ENCODE results near the gene APOE.
"Not testable (repeated sequence)": the region's sequence is repeated elsewhere in the genome, so short reads cannot be mapped to it uniquely, and the experiment has no call there.

The APOE gene

GRCh38 chr19:44886141-44886540 lies 19.5 kb upstream of the APOE start:
- no peak for DNase-seq

GRCh38 chr19:44887648-44888047 lies 17.9 kb upstream of the APOE start:
- DNase-seq, result no peak

GRCh38 chr19:44888335-44888734 lies 17.3 kb upstream of the APOE start:
- not testable (repeated sequence) for DNase-seq

GRCh38 chr19:44889830-44890365 lies 15.7 kb upstream of the APOE start:
- no peak for DNase-seq

DNA sequence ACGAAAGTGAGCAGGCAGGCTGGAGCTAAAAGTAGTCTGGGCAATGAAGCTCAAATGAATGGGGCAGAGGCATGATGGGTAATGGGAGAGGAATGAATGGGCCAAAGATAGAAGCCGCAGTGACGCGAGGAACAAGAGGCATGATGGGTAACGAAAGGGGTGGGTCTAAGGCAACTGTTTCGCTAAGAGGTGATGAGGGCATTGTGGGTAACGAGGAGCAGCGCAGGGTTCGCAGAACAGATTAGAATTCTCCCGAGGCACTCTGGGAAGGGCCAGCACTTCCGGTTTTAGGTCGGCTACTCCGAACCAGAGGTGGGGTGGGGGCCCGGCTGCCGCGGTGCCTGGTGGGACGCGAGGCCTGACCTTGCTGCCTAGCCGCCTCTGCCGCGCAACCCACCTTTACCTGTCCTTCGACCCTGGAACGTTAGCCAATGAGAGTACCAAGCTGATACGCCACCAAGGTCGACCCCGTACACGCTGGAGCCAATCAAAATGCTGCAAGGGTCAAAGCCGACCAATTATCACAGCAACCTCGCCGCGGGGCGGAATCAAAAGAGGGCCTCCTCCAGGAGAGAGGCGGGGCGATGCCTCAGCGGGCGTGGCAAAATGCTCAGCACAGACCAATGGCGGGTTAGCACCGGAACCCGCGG lies 15.1 kb upstream of the APOE start:
- DNase-seq, result peak; percentile 100

DNA sequence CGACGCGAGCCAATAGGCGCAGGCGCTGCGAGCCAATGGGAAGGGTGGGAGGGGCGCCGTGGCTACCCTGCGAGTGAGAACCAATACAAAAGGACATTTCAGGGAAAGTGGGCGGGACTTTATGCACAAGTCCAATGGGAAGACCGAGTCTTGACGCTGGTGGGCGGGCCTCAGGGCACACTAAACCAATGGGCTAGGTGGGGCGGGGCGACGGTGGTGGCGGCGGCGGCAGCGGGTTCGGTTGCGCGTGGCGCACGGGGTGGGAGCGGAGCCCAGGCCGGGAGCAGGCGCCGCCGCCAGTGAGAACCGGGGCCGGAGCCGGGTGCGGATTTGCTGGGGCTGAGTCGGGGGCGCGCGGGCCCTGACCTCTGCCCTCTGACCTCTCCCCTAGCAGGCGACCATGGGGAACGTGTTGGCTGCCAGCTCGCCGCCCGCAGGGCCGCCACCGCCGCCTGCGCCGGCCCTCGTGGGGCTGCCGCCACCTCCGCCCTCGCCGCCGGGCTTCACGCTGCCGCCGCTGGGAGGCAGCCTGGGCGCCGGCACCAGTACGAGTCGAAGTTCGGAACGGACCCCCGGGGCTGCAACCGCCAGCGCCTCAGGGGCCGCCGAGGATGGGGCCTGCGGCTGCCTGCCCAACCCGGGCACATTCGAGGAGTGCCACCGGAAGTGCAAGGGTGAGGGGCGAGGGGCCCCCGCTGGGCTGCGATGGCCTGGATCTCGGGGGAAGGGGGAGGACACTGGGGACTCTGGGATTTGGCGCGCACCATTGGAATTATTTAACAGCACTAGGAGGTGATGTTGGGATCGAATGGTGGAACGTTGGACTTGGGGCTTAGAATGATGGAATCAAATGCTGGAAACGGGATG lies 14.3 kb upstream of the APOE start, which contains the start of gene TOMM40:
TOMM40 (plus strand) TSS at position 239 of the 867 bp plus-strand sequence; CDS start at position 401, 162 bp downstream.
- no peak for DNase-seq

DNA sequence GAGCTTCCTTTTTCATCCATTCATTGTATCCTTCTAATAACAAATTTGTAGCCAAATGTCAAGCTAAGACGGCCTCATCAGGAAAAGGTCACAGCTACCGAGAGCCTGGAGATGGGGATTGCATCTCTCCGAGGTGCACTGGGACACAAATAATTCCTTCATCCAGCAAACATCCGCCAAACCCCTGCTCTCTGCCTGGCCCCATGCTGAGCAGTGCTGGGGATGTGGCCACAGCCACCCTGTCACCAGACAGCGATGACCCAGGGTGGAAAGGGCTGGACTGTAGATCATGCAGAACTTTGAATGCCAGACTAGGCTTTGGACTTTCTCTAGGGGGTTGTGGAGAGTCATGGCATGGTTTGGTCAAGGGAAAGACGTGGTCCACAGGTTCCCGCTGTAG lies 12.7 kb upstream of the APOE start:
- no peak for DNase-seq

- no peak for DNase-seq
These were observed 12.1 kb upstream of the APOE start for GRCh38 chr19:44893332-44894051.

DNA sequence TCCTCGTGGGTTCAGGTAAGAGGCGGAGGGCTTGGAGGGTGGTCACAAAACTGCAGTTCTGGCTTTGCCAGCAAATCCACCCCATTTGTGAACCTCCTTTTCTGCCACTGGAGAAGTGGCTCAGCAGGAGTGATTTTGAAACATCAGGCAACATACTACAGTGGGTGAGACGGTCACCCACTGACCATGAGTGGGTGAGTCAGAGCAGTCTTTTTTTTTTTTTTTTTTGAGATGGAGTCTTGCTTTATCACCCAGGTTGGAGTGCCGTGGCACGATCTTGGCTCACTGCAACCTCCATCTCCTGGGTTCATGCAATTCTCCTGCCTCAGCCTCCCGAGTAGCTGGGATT lies 11.6 kb upstream of the APOE start:
- DNase-seq, result no peak

DNA sequence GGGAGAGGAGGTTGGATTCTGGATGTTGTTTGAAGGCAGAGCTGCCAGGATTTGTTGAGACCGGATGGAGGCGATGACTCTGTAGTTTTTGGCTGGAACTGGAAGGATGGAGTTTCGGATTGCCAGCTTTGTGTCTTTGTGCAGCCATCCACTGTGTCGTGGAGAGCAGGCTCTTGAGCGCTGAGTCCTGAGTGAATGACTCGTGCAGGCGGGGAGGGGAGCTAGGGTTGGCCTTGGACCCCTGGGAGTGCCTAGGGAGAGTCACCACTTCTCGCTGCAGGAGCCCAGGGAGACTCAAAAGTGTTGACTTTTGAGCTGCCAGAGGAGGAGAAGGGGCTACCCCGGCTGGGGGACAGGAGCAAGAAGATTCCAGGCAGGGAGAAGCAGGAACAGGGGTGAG lies 10.7 kb upstream of the APOE start:
- DNase-seq, result no peak

GRCh38 chr19:44897835-44898234 lies 7.8 kb upstream of the APOE start:
- DNase-seq, result no peak

DNA sequence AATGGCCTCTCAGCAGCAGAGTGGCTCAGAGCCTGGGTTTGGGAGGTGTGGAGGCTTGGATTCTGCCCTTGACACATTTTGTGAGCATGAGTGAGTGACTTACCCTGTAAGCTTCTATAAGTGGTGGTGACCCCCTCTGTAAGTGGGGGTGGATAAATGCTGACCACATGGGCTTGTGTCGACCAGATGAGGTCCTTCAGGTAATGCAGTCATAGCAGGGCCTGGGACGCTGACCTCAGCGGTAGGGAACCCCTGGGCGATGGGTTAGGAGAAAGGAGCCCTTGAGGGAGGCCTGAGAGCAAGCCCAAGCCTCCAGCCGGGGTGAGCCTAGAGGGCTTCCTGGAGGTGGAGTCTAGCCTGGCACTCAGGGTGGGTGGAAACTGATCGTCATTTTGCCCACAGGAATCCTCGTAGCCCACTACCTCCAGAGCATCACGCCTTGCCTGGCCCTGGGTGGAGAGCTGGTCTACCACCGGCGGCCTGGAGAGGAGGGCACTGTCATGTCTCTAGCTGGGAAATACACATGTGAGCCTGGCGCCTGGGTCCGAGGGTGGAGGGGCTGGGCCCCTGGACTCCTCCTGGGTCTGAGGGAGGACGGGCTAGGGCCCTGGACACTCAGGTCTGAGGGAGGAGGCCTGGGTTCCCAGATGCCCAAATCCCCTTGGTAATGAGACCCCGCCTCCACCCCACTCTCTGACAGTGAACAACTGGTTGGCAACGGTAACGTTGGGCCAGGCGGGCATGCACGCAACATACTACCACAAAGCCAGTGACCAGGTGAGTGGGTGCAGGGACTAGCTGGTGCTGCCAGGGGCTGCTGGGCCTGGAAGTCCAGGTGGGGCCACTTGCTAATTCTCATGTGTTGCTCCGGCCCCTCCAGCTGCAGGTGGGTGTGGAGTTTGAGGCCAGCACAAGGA lies 5.0 kb upstream of the APOE start:
- DNase-seq, result no peak

- no peak for DNase-seq
These were observed 2.4 kb upstream of the APOE start for GRCh38 chr19:44903216-44903601.

DNA sequence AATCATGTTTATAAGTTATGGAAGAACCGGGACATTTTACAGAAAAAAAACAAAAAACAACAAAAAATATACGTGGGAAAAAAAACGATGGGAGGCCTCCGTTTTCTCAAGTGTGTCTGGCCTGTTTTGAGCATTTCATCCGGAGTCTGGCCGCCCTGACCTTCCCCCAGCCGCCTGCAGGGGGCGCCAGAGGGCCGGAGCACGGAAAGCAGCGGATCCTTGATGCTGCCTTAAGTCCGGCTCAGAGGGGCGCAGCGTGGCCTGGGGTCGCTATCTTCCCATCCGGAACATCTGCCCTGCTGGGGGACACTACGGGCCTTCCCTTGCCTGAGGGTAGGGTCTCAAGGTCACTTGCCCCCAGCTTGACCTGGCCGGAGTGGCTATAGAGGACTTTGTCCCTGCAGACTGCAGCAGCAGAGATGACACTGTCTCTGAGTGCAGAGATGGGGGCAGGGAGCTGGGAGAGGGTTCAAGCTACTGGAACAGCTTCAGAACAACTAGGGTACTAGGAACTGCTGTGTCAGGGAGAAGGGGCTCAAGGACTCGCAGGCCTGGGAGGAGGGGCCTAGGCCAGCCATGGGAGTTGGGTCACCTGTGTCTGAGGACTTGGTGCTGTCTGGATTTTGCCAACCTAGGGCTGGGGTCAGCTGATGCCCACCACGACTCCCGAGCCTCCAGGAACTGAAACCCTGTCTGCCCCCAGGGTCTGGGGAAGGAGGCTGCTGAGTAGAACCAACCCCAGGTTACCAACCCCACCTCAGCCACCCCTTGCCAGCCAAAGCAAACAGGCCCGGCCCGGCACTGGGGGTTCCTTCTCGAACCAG lies 1.8 kb upstream of the APOE start:
- DNase-seq, result peak; percentile 32

- no peak for DNase-seq
These were observed 1.1 kb upstream of the APOE start for GRCh38 chr19:44904426-44904994.

GRCh38 chr19:44907613-44908012 lies 2.0 kb downstream of the APOE start:
- DNase-seq, result no peak

- DNase-seq, result no peak
These were observed 2.7 kb downstream of the APOE start for GRCh38 chr19:44908074-44908835.

DNA sequence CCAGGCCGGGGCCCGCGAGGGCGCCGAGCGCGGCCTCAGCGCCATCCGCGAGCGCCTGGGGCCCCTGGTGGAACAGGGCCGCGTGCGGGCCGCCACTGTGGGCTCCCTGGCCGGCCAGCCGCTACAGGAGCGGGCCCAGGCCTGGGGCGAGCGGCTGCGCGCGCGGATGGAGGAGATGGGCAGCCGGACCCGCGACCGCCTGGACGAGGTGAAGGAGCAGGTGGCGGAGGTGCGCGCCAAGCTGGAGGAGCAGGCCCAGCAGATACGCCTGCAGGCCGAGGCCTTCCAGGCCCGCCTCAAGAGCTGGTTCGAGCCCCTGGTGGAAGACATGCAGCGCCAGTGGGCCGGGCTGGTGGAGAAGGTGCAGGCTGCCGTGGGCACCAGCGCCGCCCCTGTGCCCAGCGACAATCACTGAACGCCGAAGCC lies 3.3 kb downstream of the APOE start:
- no peak for DNase-seq

DNA sequence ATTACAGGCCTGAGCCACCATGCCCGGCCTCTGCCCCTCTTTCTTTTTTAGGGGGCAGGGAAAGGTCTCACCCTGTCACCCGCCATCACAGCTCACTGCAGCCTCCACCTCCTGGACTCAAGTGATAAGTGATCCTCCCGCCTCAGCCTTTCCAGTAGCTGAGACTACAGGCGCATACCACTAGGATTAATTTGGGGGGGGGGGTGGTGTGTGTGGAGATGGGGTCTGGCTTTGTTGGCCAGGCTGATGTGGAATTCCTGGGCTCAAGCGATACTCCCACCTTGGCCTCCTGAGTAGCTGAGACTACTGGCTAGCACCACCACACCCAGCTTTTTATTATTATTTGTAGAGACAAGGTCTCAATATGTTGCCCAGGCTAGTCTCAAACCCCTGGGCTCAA lies 4.2 kb downstream of the APOE start:
- no peak for DNase-seq

- not testable (repeated sequence) for DNase-seq
These were observed 6.3 kb downstream of the APOE start for GRCh38 chr19:44911896-44912295.
